B cell (primary cell): ENCODE measurements around the gene DND1.

Source experiments
- EZH2 ChIP-seq: IDR thresholded peaks from 2 replicates; pipeline ENCODE4 v1.6.1; 2012; ENCODE audit warnings: borderline replicate concordance, low read depth, mild to moderate bottlenecking, moderate library complexity, low read length; ENCODE audit not compliant: insufficient read depth, poor library complexity, severe bottlenecking
- TF ChIP-seq, protein P1 (sequence below): fragments of 200-600 bp; IDR thresholded peaks from one replicate; pipeline ENCODE4 v1.8.0; 2022; ENCODE audit warnings: antibody characterized with exemption, mild to moderate bottlenecking

DNA sequence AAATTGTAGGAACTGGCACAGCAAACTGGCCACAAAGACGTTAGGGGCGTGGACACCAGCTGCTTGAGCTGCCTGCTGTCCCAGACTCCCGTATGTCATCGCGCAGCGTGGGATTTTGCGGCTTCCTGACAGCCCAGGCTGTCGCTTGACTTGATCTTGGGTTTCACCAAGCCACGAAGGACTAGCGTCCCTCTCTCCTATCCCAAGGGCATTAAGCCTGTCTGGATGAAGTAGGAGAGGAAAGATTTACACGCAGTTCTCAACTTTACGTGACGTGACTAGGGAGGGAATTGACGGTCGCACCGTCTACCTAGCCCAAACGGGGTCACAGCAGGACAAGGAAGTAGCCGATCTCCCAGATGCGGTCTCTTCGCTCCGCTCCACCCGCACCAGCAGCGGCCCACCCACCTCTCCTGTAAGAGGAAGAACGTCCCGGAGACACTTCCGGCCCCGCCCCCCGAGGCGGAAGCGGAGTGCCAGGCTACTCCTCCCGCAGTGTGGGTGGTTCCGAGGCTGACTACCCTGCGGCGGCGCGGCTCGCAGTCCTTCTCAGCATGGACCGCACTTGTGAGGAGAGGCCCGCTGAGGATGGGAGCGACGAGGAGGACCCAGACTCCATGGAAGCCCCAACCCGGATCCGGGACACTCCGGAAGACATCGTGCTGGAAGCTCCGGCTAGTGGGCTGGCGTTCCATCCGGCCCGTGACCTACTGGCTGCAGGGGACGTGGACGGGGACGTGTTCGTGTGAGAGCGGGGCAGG lies 8.8 kb downstream of the DND1 start, which contains the start of gene WDR55:
- TF ChIP-seq, protein P1, sequence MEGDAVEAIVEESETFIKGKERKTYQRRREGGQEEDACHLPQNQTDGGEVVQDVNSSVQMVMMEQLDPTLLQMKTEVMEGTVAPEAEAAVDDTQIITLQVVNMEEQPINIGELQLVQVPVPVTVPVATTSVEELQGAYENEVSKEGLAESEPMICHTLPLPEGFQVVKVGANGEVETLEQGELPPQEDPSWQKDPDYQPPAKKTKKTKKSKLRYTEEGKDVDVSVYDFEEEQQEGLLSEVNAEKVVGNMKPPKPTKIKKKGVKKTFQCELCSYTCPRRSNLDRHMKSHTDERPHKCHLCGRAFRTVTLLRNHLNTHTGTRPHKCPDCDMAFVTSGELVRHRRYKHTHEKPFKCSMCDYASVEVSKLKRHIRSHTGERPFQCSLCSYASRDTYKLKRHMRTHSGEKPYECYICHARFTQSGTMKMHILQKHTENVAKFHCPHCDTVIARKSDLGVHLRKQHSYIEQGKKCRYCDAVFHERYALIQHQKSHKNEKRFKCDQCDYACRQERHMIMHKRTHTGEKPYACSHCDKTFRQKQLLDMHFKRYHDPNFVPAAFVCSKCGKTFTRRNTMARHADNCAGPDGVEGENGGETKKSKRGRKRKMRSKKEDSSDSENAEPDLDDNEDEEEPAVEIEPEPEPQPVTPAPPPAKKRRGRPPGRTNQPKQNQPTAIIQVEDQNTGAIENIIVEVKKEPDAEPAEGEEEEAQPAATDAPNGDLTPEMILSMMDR: no peak
- no peak for TF ChIP-seq EZH2
